ENCODE results near the gene BCAN.

Gene BCAN

GRCh38 chr1:156644146-156644545 is 2.2 kb downstream of the BCAN start:
- Histone ChIP-seq H3K9me3 (replicated peaks; ENCODE audit: insufficient read depth, low read length) (no peaks in the 10 kb centered on the region), H4K20me1 (ENCODE audit: insufficient read depth, low read length) (0 out of 2 replicates have a peak, but pooled peaks cover 7% of the 10 kb centered on the region), H3K4me2 (ENCODE audit: low read depth, low read length) (no peak overlapping the region), H3K79me2 (ENCODE audit: low read length) (no peaks in the 10 kb centered on the region), H3K9me2 (replicated peaks; ENCODE audit: insufficient read depth, low read length) (no peaks in the 10 kb centered on the region), H3K36me3 (replicated peaks; ENCODE audit: insufficient read depth, low read length) (0 out of 2 replicates have a peak, but pooled peaks cover 13% of the 10 kb centered on the region), H3K4me1 (ENCODE audit: low read length) (no peaks in the 10 kb centered on the region), H3K9ac (ENCODE audit: low read length) (no peak overlapping the region), H3K27me3 (replicated peaks; ENCODE audit: insufficient read depth, low read length) (no peaks in the 10 kb centered on the region), H3K4me3 (ENCODE audit: low read length) (no peak overlapping the region), H2AFZ (ENCODE audit: low read length) (no peak overlapping the region), H3F3A (ENCODE audit: insufficient read depth, low read length) (peaks cover 13% of the 10 kb centered on the region), H3K27ac (ENCODE audit: low read length) (no peak overlapping the region)
- TF ChIP-seq EZH2 (optimal IDR thresholded peaks at IDR 0.05; ENCODE audit: low read depth, low read length) (no peak), CTCF (IDR thresholded peaks at IDR 0.05; ENCODE audit: low read length) (no peak), EZH2phosphoT487 (IDR thresholded peaks at IDR 0.05; ENCODE audit: low read length) (no peak)
- DNase-seq = no peak

GRCh38 chr1:156644640-156645039 is 2.7 kb downstream of the BCAN start:
- Histone ChIP-seq H3F3A (ENCODE audit: insufficient read depth, low read length) (peaks cover 12% of the 10 kb centered on the region), H3K27me3 (replicated peaks; ENCODE audit: insufficient read depth, low read length) (no peaks in the 10 kb centered on the region), H3K36me3 (replicated peaks; ENCODE audit: insufficient read depth, low read length) (0 out of 2 replicates have a peak, but pooled peaks cover 13% of the 10 kb centered on the region), H3K9me3 (replicated peaks; ENCODE audit: insufficient read depth, low read length) (no peaks in the 10 kb centered on the region), H3K9me2 (replicated peaks; ENCODE audit: insufficient read depth, low read length) (no peaks in the 10 kb centered on the region), H3K27ac (ENCODE audit: low read length) (no peak overlapping the region), H3K4me2 (ENCODE audit: low read depth, low read length) (no peak overlapping the region), H3K79me2 (ENCODE audit: low read length) (no peaks in the 10 kb centered on the region), H3K9ac (ENCODE audit: low read length) (no peak overlapping the region), H3K4me1 (ENCODE audit: low read length) (no peaks in the 10 kb centered on the region), H2AFZ (ENCODE audit: low read length) (no peak overlapping the region), H4K20me1 (ENCODE audit: insufficient read depth, low read length) (0 out of 2 replicates have a peak, but pooled peaks cover 4% of the 10 kb centered on the region), H3K4me3 (ENCODE audit: low read length) (no peak overlapping the region)
- TF ChIP-seq EZH2phosphoT487 (IDR thresholded peaks at IDR 0.05; ENCODE audit: low read length) = no peak
- no peak for TF ChIP-seq CTCF (IDR thresholded peaks at IDR 0.05; ENCODE audit: low read length)
- no peak for TF ChIP-seq EZH2 (optimal IDR thresholded peaks at IDR 0.05; ENCODE audit: low read depth, low read length)
- no peak for DNase-seq

GRCh38 chr1:156645056-156645455 is 3.1 kb downstream of the BCAN start:
- no peak overlapping the region for H3K4me3 ChIP-seq (ENCODE audit: low read length)
- no peaks in the 10 kb centered on the region for H3K9me2 ChIP-seq (replicated peaks; ENCODE audit: insufficient read depth, low read length)
- no peak overlapping the region for H2AFZ ChIP-seq (ENCODE audit: low read length)
- no peak for TF ChIP-seq EZH2phosphoT487 (IDR thresholded peaks at IDR 0.05; ENCODE audit: low read length)
- no peak for TF ChIP-seq EZH2 (optimal IDR thresholded peaks at IDR 0.05; ENCODE audit: low read depth, low read length)
- no peak for TF ChIP-seq CTCF (IDR thresholded peaks at IDR 0.05; ENCODE audit: low read length)
- no peak overlapping the region for H3K4me2 ChIP-seq (ENCODE audit: low read depth, low read length)
- H4K20me1 ChIP-seq (ENCODE audit: insufficient read depth, low read length) = 0 out of 2 replicates have a peak, but pooled peaks cover under 1% of the 10 kb centered on the region
- 0 out of 2 replicates have a peak, but pooled peaks cover 13% of the 10 kb centered on the region for H3K36me3 ChIP-seq (replicated peaks; ENCODE audit: insufficient read depth, low read length)
- H3F3A ChIP-seq (ENCODE audit: insufficient read depth, low read length) = peaks cover 8% of the 10 kb centered on the region
- no peaks in the 10 kb centered on the region for H3K4me1 ChIP-seq (ENCODE audit: low read length)
- no peak overlapping the region for H3K9ac ChIP-seq (ENCODE audit: low read length)
- H3K27me3 ChIP-seq (replicated peaks; ENCODE audit: insufficient read depth, low read length) = no peaks in the 10 kb centered on the region
- no peak for DNase-seq
- no peaks in the 10 kb centered on the region for H3K9me3 ChIP-seq (replicated peaks; ENCODE audit: insufficient read depth, low read length)
- no peak overlapping the region for H3K27ac ChIP-seq (ENCODE audit: low read length)
- no peaks in the 10 kb centered on the region for H3K79me2 ChIP-seq (ENCODE audit: low read length)
